Limb (tissue), 2 donors: ENCODE measurements around the gene TSKS.

Experiments used
- DNase-seq, 2 donors: peaks; one replicate each; pipeline ENCODE4 v3.0.0-alpha.2; 2016; ENCODE audit errors: extremely low spot score in 2 of 2

Gene TSKS

DNA sequence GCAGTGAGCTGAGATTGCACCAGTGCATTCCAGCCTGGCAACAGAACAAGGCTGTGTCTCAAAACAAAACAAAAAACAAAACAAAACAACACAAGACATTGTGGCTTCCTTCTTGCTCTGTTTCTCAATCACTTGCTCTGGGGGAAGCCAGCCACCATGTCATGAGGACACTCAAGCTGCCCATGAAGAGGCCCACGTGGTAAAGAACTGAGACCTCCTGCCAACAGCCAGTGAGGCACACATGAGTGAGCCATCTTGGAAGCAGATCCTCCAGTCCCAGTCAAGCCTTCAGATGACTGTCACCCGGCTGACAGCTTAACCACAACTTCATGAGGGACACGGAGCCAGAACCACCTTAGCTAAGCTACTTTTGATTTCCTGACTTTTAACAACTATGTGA lies 47.0 kb downstream of the TSKS start:
- DNase-seq = no peak

DNA sequence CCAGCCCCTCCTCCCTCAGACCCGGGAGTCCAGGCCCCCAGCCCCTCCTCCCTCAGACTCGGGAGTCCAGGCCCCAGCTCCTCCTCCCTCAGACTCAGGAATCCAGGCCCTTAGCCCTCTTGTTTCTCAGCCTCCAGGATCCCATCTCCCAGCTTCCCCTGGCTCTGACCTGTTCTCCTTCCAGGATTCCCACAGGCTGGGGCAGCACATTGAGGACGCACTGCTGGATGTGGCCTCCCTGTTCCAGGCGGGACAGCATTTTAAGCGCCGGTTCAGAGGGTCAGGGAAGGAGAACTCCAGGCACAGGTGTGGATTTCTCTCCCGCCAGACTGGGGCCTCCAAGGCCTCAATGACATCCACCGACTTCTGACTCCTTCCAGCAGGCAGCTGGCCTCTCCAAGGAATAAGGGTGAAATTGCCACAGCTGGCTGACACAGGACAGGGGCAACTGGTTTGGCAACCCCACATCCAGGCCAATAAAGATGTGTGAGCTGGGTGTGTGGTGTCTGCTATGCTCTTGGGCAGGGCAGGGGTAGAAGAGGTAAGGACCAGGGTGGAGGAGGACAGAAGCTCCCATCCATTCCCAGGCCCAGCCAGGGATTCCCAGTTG lies 49.8 kb downstream of the TSKS start:
- DNase-seq = no peak

GRCh38 chr19:49712397-49712859 lies 50.7 kb downstream of the TSKS start:
- no peak for DNase-seq

DNA sequence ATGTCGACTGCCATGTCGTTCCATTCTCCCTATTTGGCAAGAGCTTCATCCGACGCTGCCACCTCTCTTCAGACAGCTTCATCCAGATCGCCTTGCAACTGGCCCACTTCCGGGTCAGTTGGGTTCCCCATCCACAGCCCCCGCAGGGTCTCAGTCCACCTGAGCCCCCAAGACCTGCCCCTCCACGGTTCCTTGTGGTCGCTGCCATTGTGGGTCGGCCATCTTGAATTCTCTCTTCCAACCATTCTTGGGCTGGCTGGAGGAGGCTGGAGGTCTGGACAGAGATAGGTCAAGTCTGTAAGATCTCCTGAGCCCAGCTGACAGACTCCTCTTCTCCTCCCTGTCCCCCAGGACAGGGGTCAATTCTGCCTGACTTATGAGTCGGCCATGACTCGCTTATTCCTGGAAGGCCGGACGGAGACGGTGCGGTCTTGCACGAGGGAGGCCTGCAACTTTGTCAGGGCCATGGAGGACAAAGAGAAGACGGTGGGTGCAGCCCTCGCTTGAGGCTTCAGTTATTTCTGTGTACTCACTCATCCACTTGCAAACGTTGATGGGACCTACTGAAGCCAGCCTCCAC lies 52.6 kb downstream of the TSKS start:
- no peak for DNase-seq

DNA sequence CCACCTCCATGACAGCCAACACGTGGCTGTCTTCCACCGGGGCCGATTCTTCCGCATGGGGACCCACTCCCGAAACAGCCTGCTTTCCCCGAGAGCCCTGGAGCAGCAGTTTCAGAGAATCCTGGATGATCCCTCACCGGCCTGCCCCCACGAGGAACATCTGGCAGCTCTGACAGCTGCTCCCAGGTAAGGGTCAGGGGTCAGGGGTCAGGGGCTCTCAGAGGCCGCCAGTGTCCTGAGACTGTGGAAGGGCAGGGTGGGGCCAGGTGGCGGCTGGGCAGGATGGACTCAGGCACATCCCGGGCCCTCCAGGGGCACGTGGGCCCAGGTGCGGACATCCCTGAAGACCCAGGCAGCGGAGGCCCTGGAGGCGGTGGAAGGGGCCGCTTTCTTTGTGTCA lies 57.2 kb downstream of the TSKS start:
- DNase-seq = no peak

DNA sequence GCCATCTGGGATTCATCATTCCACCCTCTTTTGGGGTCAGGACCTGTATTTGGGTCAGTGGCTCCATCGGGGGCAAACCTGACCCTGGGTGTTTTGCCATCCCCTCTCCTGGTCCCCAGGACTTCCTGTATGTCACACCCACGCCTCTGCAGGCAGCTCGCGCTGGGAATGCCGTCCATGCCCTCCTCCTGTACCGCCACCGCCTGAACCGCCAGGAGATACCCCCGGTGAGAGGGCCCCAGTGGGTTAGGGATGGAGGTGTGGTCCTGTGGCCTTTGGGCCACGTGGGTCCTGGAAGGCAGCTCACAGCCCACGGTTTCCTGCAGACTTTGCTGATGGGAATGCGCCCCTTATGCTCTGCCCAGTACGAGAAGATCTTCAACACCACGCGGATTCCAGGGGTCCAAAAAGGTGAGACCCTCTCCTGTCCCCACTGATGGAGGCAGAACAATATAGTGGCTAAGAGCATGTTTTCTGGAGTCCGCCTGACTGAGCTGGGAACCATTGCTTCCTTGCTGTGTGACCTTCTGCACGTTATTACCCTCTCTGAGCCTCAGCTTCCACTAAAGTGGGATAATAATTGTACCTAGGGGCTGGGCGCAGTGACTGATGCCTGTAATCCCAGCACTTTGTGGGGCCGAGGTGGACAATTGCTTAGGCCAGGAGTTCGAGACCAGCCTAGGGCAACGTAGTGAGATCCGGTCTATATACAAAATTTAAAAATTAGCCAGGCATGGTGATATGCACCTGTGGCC lies 58.0 kb downstream of the TSKS start:
- DNase-seq = no peak

- DNase-seq = no peak
Observed at GRCh38 chr19:49701271-49701786, 61.8 kb downstream of the TSKS start.

DNA sequence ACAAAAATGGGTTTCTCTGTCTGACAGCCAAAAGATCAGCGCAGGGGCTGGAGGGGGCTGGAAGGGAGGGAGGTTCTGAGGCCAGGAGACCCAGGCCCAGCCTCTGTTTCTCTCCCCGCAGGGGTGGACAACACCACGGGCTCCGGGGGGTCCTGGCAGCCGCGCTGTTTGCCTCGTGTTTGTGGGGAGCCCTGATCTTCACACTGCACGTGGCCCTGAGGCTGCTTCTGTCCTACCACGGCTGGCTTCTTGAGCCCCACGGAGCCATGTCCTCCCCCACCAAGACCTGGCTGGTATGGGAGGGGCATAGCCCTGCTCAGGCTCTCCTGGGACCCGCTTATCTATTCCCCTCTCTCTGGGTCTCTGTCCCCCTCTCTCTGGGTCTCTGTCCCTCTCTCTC lies 62.5 kb downstream of the TSKS start:
- DNase-seq = no peak

DNA sequence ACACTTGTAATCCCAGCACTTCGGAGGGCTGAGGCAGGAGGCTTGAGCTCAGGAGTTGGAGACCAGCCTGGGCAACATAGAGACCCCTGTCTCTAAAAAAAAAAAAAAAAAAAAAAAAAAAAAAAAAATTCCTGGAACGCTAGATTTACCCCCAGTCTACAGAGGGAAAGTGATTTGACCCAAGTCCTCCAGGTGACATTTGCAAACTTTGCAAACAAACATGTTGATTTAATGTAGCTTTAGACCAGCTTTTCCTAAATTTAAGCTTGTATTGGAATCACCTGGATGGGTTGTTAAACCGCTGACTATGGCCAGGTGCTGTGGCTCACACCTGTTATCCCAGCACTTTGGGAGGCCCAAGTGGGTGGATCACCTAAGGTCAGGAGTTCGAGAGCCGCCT lies 63.7 kb downstream of the TSKS start:
- no peak for DNase-seq

GRCh38 chr19:49696865-49697264 lies 66.2 kb downstream of the TSKS start:
- no peak for DNase-seq

- no peak for DNase-seq
Observed at GRCh38 chr19:49696115-49696514, 67.0 kb downstream of the TSKS start.

GRCh38 chr19:49692147-49692506 lies 71.0 kb downstream of the TSKS start:
- DNase-seq = no peak

GRCh38 chr19:49691243-49692146 lies 71.6 kb downstream of the TSKS start:
- DNase-seq = peak; percentile 63 to 89

DNA sequence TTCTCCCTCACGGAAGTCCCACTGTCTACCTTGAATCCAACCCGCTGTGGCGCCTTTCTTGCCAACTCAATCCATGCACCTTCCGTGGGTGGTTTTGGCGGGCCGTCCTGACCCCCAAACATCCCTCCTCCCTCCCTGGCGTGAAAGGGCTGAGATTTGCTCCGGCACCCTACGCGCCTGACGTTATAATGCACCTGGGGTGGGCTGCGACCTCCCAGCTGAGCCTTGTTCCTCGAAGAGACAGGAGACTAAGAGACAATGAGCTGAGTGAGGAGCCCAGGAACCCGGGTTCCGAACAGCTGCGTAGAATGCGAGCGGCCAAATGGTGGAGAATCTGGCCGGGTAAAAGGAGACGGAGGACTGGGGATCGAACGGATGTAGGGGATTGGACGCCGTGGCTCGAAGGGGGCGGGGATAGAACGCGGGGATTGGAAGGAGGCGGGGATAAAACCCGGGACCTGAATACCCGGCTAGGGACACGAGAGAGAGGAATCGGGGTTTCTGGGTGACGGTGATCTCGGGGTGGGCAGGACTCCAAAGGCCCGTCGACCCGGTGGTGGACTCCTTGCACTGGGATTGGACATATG lies 72.4 kb downstream of the TSKS start, which contains the start of gene CPT1C:
Gene CPT1C, plus strand, starts transcription at position 461 of the 587 bp plus-strand sequence. CDS start 1,137 bp downstream, outside the sequence.
- DNase-seq = peak; percentile 82 to 90

- peak in 1 of 2 donors; percentile 57 for DNase-seq
Observed at GRCh38 chr19:49690079-49690655, 72.9 kb downstream of the TSKS start.
